ENCODE results near the gene ZNF787.

ZNF787 gene

DNA sequence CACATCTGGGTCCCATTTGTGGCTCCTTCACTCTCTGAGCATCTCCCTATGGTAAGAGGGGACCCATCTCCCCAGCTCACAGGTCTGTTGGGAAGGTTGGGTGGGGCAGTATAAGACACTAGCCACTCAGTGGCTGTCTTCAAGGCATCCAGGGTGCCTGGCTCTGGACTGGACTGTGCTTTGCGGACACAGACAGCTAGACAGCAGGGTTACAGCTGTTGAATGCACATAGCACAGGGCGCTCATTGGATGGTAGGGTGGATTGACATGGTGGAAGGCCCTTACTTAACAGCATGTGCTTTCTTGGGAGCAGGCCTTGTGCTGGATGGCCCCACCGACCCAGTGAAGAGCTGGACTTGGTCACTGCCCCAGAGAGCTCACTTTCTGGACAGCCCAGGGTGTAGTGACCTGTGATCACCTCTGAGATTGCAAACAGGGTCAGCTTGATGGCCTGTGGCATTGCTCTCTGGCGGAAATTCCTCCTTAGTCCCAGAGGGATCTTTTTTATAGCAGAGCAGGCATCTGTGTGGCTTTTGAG lies 21.9 kb upstream of the ZNF787 start:
- DNase-seq, result no peak

- DNase-seq, result no peak
These were observed 21.1 kb upstream of the ZNF787 start for GRCh38 chr19:56142087-56142787.

DNA sequence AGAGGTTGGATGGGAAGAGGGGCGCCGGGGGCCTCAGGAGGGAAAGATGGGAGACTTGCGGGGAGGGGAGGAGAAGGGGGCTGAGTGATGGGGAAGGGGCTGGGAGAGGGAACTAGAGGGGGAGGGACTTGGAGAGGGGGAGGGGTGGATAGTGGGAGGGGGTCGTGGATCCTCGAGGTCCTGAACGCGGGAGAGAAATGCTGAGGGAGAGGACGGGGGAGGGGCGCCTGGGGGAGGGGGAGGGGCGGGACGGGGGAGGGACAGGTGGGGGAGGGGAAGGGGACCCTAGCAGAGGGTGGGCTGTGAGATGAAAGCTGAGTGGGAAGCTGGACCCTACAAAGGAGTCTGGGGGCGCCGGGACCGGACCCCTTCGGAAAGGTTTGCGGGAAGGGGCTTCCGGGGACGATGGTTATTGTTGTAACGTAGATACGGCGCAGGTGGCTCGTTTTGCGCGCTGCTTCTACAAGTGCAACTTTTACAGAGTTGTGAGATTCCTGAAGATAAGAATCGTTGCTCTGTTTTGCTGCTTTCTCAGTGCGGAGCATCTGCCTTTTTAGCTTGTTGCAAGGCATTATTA lies 20.4 kb upstream of the ZNF787 start:
- no peak for DNase-seq

GRCh38 chr19:56140583-56141416 lies 19.7 kb upstream of the ZNF787 start, which contains the start of gene ZNF444:
TSS of gene ZNF444 (plus strand) at chr19:56141287. CDS start at chr19:56146912, 5,625 bp downstream.
- peak; percentile 99 for DNase-seq

- no peak for DNase-seq
These were observed 18.9 kb upstream of the ZNF787 start for GRCh38 chr19:56139847-56140582.

DNA sequence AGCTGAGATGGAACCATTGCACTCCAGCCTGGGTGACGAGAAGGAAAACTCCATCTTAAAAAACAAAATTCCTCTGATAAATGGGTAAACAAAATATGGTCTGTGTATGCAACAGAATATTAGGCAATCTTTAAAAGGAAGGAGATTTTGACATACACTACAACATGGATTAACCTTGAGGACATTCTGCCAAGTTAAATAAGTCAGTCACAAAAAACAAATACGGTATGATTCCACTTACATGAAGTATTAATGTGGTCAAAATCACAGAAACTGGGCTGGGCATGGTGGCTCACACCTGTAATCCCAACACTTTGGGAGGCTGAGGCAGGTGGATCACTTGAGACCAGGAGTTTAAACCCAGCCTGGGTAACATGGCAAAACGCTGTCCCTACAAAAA lies 17.0 kb upstream of the ZNF787 start:
- no peak for DNase-seq

DNA sequence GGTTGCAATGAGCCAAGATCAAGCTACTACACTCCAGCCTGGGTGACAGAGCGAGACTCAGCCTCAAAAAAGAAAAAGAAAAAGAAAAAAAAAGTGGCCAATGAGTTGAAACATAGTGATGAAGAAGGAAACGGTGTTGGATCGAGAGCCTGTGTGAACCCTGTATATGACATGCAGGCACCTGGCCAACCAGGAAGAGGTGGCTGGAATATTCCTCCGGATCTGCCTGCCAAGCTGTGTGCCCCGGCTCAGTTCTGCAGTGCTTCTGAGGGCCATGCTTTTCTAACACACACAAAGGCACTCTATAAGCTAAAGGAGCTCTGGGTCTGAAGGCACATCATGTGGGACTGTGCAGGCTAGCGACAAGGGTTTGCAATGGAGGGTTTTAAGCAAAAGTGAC lies 16.3 kb upstream of the ZNF787 start:
- no peak for DNase-seq

GRCh38 chr19:56136362-56136761 lies 15.3 kb upstream of the ZNF787 start:
- no peak for DNase-seq

- no peak for DNase-seq
These were observed 13.5 kb upstream of the ZNF787 start for GRCh38 chr19:56134654-56134921.

DNA sequence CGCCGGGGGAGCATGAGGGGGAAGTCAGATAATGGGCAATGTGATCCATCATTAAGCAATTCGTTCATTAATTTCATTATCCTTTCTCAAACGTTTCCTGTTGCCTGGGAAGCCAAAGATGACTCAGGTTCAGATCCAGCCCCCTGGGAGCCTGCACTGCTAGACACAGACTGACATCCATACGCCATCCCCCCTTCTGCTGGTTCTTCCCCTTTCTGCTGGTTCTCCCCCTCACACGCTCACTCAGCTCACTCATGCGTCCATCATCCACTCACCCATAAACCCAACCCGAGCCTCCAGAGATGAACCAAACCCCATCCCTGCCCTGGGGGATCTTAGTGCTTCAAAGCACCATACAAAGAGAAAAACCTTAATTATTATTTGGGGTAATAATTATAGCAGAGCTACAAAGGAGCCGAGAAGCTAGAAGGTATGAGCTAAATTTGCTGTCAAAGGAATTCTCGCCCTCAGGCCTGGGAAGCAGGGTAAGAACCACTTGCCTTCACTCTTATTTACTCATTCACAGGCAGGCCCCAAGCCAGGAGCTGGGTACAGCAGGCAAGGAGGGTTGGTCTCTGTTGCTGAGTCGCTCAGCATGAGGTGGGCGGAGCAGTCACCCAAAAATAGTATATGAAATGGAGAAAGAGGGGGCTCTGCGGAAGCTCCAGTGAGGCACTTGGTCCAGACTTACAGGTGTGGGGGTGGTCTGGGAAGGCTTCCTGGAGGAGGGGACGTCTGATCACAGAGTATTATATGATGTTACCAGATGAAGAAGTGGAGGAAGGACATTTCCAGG lies 13.0 kb upstream of the ZNF787 start:
- no peak for DNase-seq

DNA sequence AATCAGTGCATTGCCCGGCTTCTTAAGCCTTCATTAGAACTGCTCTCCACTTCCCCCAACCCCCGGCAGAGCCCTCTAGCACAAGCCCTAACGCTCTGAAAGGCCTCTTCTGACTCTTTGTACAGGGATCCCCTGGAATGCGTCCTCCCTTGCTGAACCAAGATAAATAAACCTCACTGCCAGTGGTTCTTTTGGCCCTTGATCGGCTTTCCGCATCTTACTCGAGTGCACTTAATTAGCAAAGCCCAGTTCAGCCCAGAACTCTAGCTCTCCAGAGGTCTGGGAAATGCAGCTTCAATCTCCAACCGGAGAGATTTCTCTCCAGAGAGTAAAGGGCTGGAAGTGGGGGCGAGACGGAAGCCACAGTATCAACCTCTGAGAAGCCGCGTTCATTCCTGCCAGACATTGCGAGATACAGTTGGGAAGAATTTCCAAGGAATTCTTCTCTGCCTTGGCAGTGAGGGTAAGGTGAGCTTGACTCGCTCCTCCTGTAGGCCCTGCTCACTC lies 11.3 kb upstream of the ZNF787 start:
- DNase-seq, result no peak

DNA sequence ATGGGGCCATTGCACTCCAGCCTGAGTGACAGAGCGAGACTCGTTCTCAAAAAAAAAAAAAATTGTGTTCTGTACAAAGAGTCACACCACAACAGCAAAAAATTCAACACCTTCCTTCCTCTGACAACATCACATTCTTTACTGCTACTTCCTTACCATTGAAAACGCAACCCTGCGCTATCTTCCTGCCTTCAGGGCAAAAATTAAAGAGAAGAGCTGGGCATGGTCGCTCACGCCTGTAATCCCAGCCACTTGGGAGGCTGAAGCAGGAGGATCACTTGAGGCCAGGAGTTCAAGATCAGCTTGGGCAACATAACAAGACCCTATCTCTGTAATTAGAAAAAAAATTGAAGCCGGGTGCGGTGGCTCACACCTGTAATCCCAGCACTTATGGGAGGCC lies 10.6 kb upstream of the ZNF787 start:
- DNase-seq, result no peak

- DNase-seq, result no peak
These were observed 8.9 kb upstream of the ZNF787 start for GRCh38 chr19:56130006-56130405.

DNA sequence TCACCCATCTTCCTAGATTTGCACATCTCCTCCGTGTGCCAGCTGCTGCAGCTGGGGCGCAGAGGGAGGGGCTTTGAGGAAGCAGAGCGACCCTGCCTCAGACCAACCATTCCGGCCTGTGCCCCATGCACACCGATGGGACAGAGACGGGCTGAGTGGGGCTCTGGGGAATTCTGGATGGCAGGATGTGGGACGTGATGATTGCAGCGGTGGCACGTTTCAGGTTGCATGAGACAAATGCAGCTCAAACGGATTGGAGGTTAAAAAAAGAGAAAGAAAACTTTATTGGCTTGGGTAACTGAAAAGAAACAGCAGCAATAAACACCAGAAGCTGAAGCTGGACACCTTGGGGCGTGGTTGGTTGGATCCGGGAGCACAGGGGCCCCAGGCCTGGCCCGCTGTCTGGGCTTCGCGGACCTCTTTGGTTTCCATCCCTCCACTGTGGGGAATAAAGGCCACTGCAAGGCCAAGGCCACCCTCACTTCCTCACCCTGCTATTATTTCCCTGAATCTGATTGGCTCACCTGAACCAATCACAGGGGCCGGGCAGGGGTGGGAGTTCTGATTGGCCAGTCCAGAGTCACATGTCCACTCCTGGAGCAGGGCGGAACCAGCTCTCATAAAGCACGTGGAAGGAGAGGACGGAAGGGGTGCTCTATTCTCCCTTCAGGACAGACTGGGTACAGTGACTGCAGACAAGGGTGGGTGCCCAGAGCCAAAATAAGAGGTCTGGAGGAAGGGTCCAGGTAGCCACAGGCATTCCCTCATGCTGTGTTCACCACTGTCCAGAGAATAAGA lies 6.1 kb upstream of the ZNF787 start:
- no peak for DNase-seq

DNA sequence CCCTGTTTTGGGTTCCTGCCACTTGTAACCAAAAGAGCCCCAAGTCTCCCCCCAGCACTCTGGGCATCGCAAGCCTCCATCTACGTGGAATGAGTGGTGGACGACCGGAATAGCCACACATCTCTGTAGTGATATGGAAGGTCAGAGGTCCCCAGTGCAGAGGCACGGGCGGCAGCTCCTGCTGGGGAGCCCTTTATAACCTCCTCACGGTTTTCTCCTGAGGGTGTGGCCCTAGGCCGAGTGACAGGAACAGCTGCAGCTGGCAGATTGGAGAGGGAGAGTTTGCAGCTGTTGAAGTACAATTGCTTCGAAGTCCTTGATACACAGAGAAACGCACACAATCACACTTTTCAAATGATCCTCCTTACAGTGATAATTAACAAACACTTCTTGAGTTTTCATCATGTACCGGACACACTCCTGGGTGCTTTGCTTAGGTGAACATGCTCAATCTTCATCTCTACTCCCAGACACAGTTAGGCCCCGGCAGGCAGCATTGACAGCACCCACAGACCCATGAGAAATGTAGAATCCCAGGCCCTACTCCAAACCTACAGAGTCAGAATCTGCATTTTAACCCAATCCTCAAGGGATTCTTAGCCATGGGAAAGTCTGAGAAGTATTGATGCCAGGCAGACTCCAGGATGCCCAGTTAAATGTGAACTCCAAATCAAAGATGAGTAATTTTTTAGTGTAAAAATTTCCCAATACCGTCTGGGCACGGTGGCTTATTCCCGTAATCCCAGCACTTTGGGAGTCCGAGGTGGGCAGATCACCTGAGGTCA lies 4.9 kb upstream of the ZNF787 start:
- DNase-seq, result no peak

DNA sequence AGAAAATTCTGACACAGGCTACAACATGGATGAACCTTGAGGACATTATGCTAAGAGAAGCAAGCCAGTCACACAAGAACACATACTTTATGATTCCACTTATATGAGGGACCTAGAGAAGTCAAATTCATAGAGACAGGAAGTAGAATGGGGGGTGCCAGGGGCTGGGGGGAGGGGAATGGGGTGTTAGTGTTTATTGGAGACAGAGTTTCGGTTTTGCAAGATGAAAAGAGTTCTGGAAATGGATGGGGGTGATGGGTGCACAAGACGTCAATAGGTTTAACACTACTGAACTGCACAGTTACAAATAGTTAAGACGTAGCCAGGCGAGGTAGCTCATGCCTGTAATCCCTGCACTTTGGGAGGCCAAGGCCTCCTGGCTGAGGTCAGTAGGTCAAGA lies 3.5 kb upstream of the ZNF787 start:
- no peak for DNase-seq

- no peak for DNase-seq
These were observed 2.3 kb upstream of the ZNF787 start for GRCh38 chr19:56123266-56123891.

GRCh38 chr19:56120371-56121179 lies 520 bp downstream of the ZNF787 start:
- DNase-seq, result peak; percentile 67

DNA sequence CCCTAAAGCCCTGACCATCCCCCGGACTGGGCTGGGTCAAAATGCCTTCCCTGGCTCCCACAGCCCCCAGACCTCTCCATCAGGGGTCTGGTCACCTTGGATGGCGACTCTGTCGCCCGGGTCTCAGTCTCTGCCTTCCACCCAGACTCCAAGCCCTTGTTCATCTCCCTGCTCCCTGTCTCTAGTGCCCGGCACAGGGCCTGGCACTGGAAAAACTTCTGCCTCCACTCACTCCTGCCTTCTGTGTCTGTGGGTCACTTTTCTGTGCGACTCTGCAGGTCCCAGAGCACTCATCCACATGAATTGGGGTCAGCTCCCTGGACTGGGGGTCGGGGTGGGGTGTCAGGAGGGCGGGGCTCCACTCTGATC lies 1.1 kb downstream of the ZNF787 start:
- no peak for DNase-seq
